HL-60 (cell line): ENCODE measurements around the gene PYDC1.
"Not testable (repeated sequence)": the region's sequence is repeated elsewhere in the genome, so short reads cannot be mapped to it uniquely, and the experiment has no call there.

Experiments used
- DNase-seq, 2 experiments: peaks; one replicate each; pipeline ENCODE4 v3.0.0-alpha.2; 2010 to 2020; ENCODE audit warnings: low read depth in 1 of 2, low spot score in 1 of 2
- H3K27ac ChIP-seq: fragments of 250-450 bp; sonication (Bioruptor Pico); replicated peaks from 2 replicates; pipeline ENCODE4 v1.5.1; 2020; ENCODE audit warnings: mild to moderate bottlenecking, moderate library complexity
- H3K27me3 ChIP-seq: fragments of 250-450 bp; sonication (Bioruptor Pico); 2 replicates; pipeline ENCODE4 v1.5.1; 2021; ENCODE audit warnings: mild to moderate bottlenecking, moderate library complexity; ENCODE audit not compliant: insufficient read depth, poor library complexity, severe bottlenecking
- H3K4me3 ChIP-seq: replicated peaks from 2 replicates; pipeline ENCODE4 v1.5.1; 2011; ENCODE audit warnings: mild to moderate bottlenecking, control low read depth, low read length; ENCODE audit not compliant: insufficient read depth
- CTCF ChIP-seq: IDR thresholded peaks from one replicate; pipeline ENCODE4 v1.5.1; 2011; ENCODE audit warnings: low read length, control low read depth, inconsistent platforms; ENCODE audit not compliant: insufficient read depth
- GABPA ChIP-seq: IDR thresholded peaks from 2 replicates; pipeline ENCODE4 v1.6.1; 2012; ENCODE audit warnings: low read depth
- POLR2AphosphoS5 ChIP-seq: IDR thresholded peaks from 2 replicates; pipeline ENCODE4 v1.6.1; 2012; ENCODE audit warnings: low read depth
- REST ChIP-seq: IDR thresholded peaks from 2 replicates; pipeline ENCODE4 v1.6.1; 2012; ENCODE audit warnings: low read depth; ENCODE audit not compliant: insufficient replicate concordance
- SPI1 ChIP-seq: IDR thresholded peaks from 2 replicates; pipeline ENCODE4 v1.6.1; 2012; ENCODE audit warnings: low read depth, mild to moderate bottlenecking, borderline replicate concordance

PYDC1 gene

GRCh38 chr16:31179747-31180459, 37.0 kb downstream of the PYDC1 start, which contains the start of gene FUS:
Gene FUS (plus strand): TSS chr16:31180139. CDS start chr16:31180215, 76 bp downstream.
- DNase-seq = peak; percentile 88 to 97
- Histone ChIP-seq H3K27me3 (no peaks in the 10 kb centered on the region), H3K4me3 (peak within 1 kb of the TSS; percentile 74), H3K27ac (peak within 1 kb of the TSS; percentile 100)
- TF ChIP-seq REST = peak; percentile 84
- no peak for TF ChIP-seq CTCF
- TF ChIP-seq POLR2AphosphoS5 = peak; percentile 100

- no peak for TF ChIP-seq CTCF
- no peak for TF ChIP-seq POLR2AphosphoS5
- TF ChIP-seq GABPA = no peak
- TF ChIP-seq REST = no peak
- no peak for TF ChIP-seq SPI1
- DNase-seq = no peak
- peak overlapping the region; percentile 74 for H3K4me3 ChIP-seq
- H3K27me3 ChIP-seq = no peaks in the 10 kb centered on the region
- H3K27ac ChIP-seq = peak overlapping the region; percentile 100
These were observed 37.7 kb downstream of the PYDC1 start for GRCh38 chr16:31179219-31179746.

- no peak for TF ChIP-seq SPI1
- peak; percentile 89 for TF ChIP-seq POLR2AphosphoS5
- no peak for TF ChIP-seq GABPA
- TF ChIP-seq REST = no peak
- H3K27me3 ChIP-seq = no peaks in the 10 kb centered on the region
- no peak overlapping the region for H3K27ac ChIP-seq
- peak; percentile 65 to 72 for DNase-seq
- no peak overlapping the region for H3K4me3 ChIP-seq
These were observed 39.8 kb downstream of the PYDC1 start for GRCh38 chr16:31177136-31177535.

GRCh38 chr16:31170048-31170447, 46.9 kb downstream of the PYDC1 start:
- not testable (repeated sequence) for H3K27ac ChIP-seq, DNase-seq, H3K4me3 ChIP-seq, H3K27me3 ChIP-seq
